G401.6 (cell line): ENCODE data around the gene CHCHD5.
"Not testable (repeated sequence)": the region's sequence is repeated elsewhere in the genome, so short reads cannot be mapped to it uniquely, and the experiment has no call there.

Source experiments
- FAIRE-seq: peaks from 2 replicates; lab custom pipeline; 2012; peaks lifted over from hg19 to GRCh38; lab: Jason Lieb, UNC

The CHCHD5 gene

GRCh38 chr2:112588611-112589045 is 4.2 kb downstream of the CHCHD5 start:
- no peak for FAIRE-seq

GRCh38 chr2:112591413-112591812 is 7.0 kb downstream of the CHCHD5 start:
- no peak for FAIRE-seq

- FAIRE-seq = no peak
Measured at GRCh38 chr2:112593736-112594135, 9.3 kb downstream of the CHCHD5 start.

- FAIRE-seq = no peak
Measured at GRCh38 chr2:112597537-112598322, 13.3 kb downstream of the CHCHD5 start.

- no peak for FAIRE-seq
Measured at GRCh38 chr2:112600634-112601033, 16.2 kb downstream of the CHCHD5 start.

- no peak for FAIRE-seq
Measured at GRCh38 chr2:112601754-112602153, 17.3 kb downstream of the CHCHD5 start.

- no peak for FAIRE-seq
Measured at GRCh38 chr2:112602917-112603316, 18.5 kb downstream of the CHCHD5 start.

GRCh38 chr2:112603731-112604130 is 19.3 kb downstream of the CHCHD5 start:
- no peak for FAIRE-seq

- no peak for FAIRE-seq
Measured at GRCh38 chr2:112604952-112605351, 20.5 kb downstream of the CHCHD5 start.

GRCh38 chr2:112605926-112606325 is 21.5 kb downstream of the CHCHD5 start:
- no peak for FAIRE-seq

GRCh38 chr2:112606547-112606946 is 22.1 kb downstream of the CHCHD5 start:
- FAIRE-seq = no peak

GRCh38 chr2:112607680-112608438 is 23.4 kb downstream of the CHCHD5 start:
- no peak for FAIRE-seq

- not testable (repeated sequence) for FAIRE-seq
Measured at GRCh38 chr2:112609320-112609719, 24.9 kb downstream of the CHCHD5 start.

- not testable (repeated sequence) for FAIRE-seq
Measured at GRCh38 chr2:112612283-112612682, 27.9 kb downstream of the CHCHD5 start.

- no peak for FAIRE-seq
Measured at GRCh38 chr2:112614201-112614840, 29.9 kb downstream of the CHCHD5 start.

- FAIRE-seq = no peak
Measured at GRCh38 chr2:112615051-112615450, 30.6 kb downstream of the CHCHD5 start.

GRCh38 chr2:112615798-112616197 is 31.4 kb downstream of the CHCHD5 start:
- FAIRE-seq = not testable (repeated sequence)

- FAIRE-seq = no peak
Measured at GRCh38 chr2:112618383-112618782, 34.0 kb downstream of the CHCHD5 start.

- no peak for FAIRE-seq
Measured at GRCh38 chr2:112621790-112622527, 37.5 kb downstream of the CHCHD5 start.

GRCh38 chr2:112622528-112622849 is 38.1 kb downstream of the CHCHD5 start:
- no peak for FAIRE-seq

GRCh38 chr2:112623913-112624777 is 39.7 kb downstream of the CHCHD5 start:
- FAIRE-seq = no peak
